ENCODE measurements around the gene ATXN1.

GRCh38 chr6:16346831-16347230 is 414.4 kb downstream of the ATXN1 start:
- TF ChIP-seq CSDC2 (CRISPR knock-in tag; IDR thresholded peaks at IDR 0.05) (no peak), ZNF565 (CRISPR knock-in tag; conservative IDR thresholded peaks at IDR 0.05; ENCODE audit: low read depth) (no peak), SNAI2 (CRISPR knock-in tag; IDR thresholded peaks at IDR 0.05) (no peak), TCF4 (CRISPR knock-in tag; IDR thresholded peaks at IDR 0.05; ENCODE audit: borderline replicate concordance) (no peak), RARB (CRISPR knock-in tag; IDR thresholded peaks at IDR 0.05) (no peak), ZFP30 (CRISPR knock-in tag; IDR thresholded peaks at IDR 0.05) (no peak), TOX (CRISPR knock-in tag; IDR thresholded peaks at IDR 0.05; ENCODE audit: borderline replicate concordance) (no peak), ARNTL (CRISPR knock-in tag; IDR thresholded peaks at IDR 0.05; ENCODE audit: borderline replicate concordance, low read depth) (no peak), ESRRG (CRISPR knock-in tag; IDR thresholded peaks at IDR 0.05) (no peak), ISL1 (CRISPR knock-in tag; IDR thresholded peaks at IDR 0.05) (no peak)
- TF ChIP-seq, protein P1, sequence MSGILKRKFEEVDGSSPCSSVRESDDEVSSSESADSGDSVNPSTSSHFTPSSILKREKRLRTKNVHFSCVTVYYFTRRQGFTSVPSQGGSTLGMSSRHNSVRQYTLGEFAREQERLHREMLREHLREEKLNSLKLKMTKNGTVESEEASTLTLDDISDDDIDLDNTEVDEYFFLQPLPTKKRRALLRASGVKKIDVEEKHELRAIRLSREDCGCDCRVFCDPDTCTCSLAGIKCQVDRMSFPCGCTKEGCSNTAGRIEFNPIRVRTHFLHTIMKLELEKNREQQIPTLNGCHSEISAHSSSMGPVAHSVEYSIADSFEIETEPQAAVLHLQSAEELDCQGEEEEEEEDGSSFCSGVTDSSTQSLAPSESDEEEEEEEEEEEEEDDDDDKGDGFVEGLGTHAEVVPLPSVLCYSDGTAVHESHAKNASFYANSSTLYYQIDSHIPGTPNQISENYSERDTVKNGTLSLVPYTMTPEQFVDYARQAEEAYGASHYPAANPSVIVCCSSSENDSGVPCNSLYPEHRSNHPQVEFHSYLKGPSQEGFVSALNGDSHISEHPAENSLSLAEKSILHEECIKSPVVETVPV (CRISPR knock-in tag; IDR thresholded peaks at IDR 0.05), result no peak
- TF ChIP-seq, protein P2, sequence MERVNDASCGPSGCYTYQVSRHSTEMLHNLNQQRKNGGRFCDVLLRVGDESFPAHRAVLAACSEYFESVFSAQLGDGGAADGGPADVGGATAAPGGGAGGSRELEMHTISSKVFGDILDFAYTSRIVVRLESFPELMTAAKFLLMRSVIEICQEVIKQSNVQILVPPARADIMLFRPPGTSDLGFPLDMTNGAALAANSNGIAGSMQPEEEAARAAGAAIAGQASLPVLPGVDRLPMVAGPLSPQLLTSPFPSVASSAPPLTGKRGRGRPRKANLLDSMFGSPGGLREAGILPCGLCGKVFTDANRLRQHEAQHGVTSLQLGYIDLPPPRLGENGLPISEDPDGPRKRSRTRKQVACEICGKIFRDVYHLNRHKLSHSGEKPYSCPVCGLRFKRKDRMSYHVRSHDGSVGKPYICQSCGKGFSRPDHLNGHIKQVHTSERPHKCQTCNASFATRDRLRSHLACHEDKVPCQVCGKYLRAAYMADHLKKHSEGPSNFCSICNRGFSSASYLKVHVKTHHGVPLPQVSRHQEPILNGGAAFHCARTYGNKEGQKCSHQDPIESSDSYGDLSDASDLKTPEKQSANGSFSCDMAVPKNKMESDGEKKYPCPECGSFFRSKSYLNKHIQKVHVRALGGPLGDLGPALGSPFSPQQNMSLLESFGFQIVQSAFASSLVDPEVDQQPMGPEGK (CRISPR knock-in tag; IDR thresholded peaks at IDR 0.05; ENCODE audit: borderline replicate concordance), result no peak
